Thyroid gland (tissue), 4 donors: Measurements from ENCODE around the gene WFDC11. TPM values are rescaled to one million over a fixed set of nuclear protein-coding genes. Genes with fewer than 3 reads are reported as not detected.
"Not testable (repeated sequence)": the region's sequence is repeated elsewhere in the genome, so short reads cannot be mapped to it uniquely, and the experiment has no call there.

Experiments used
- DNase-seq, 2 donors: peaks; one replicate each; pipeline ENCODE4 v3.0.0-alpha.2; 2019
- H3K27ac ChIP-seq, 3 donors: fragments of 200-600 bp; sonication (generic); 1 replicate in 2 of 3; 2 replicates in 1 of 3; pipeline ENCODE4 v1.5.1; 2016 to 2019; ENCODE audit warnings: mild to moderate bottlenecking in 1 of 3, moderate library complexity in 1 of 3
- H3K27me3 ChIP-seq: fragments of 200-600 bp; sonication (generic); one replicate; pipeline ENCODE4 v1.5.1; 2019
- H3K36me3 ChIP-seq, 2 donors: fragments of 200-600 bp; sonication (generic); one replicate each; pipeline ENCODE4 v1.5.1; 2016 to 2019
- H3K4me1 ChIP-seq, 2 donors: fragments of 200-600 bp; sonication (generic); one replicate each; pipeline ENCODE4 v1.5.1; 2017 to 2019
- H3K4me3 ChIP-seq, 3 donors: fragments of 200-600 bp; sonication (generic); replicated peaks in 1 of 3; 1 replicate in 2 of 3; 2 replicates in 1 of 3; pipeline ENCODE4 v1.5.1; 2016; ENCODE audit warnings: mild to moderate bottlenecking in 1 of 3
- H3K9me3 ChIP-seq: fragments of 200-600 bp; sonication (generic); one replicate; pipeline ENCODE4 v1.5.1; 2017
- POLR2A ChIP-seq, 2 donors: fragments of 450-650 bp; IDR thresholded peaks; one replicate each; pipeline ENCODE4 v1.6.1; 2017; ENCODE audit warnings: antibody characterized with exemption in 2 of 2, mild to moderate bottlenecking in 2 of 2, moderate library complexity in 1 of 2
- WGBS, 2 donors: methylation state at CpG; one replicate each; pipeline ENCODE4 v1.1.5; 2017; 5-methylcytosine and 5-hydroxymethylcytosine counted together
- intact Hi-C: fragments of 100-400 bp; cut with DNase I; formaldehyde crosslinking; loops from one replicate; pipeline ENCODE4 v1.15.1; 2023
- total RNA-seq, 4 donors: library from RNA; depleted of rRNA; stranded (reverse); fragments of >200 nt; gene quantifications; one replicate each; pipeline ENCODE4 v1.2.3, GENCODE V29; 2016
- TF ChIP-seq, protein P1 (sequence below), 6 experiments: fragments of 200-600 bp in 3 of 6; fragments of 450-650 bp in 3 of 6; sonication (generic) in 3 of 6; IDR thresholded peaks; one replicate each; pipeline ENCODE4 v1.5.1; 2016 to 2019; ENCODE audit warnings: antibody characterized with exemption in 6 of 6, mild to moderate bottlenecking in 2 of 6, inconsistent platforms in 1 of 6, moderate library complexity in 1 of 6

The WFDC11 gene
- total RNA-seq, 4 donors from 2014 or later: not detected

DNA sequence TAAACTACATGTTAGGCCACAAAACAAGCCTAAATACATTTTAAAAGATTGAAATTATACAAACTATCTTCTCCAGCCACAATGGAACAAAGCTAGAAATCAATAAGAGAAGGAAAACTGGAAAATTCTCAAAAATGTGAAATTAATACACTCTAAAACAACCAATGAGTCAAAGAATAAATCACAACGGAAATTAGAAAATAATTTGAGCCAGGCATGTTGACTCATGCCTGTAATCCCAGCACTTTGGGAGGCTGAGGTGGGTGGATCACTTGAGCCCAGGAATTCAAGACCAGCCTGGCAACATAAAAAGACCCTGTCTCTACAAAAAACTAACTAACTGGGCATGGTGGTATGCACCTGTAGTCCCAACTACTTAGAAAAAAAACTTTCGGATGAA is 25.5 kb upstream of the WFDC11 start:
- no peak for DNase-seq
- Histone ChIP-seq H3K9me3 (no peaks in the 10 kb centered on the region), H3K4me1 (no peaks in the 10 kb centered on the region), H3K27ac (no peak overlapping the region), H3K4me3 (no peak overlapping the region), H3K27me3 (no peaks in the 10 kb centered on the region), H3K36me3 (no peaks in the 10 kb centered on the region)
- TF ChIP-seq, protein P1, sequence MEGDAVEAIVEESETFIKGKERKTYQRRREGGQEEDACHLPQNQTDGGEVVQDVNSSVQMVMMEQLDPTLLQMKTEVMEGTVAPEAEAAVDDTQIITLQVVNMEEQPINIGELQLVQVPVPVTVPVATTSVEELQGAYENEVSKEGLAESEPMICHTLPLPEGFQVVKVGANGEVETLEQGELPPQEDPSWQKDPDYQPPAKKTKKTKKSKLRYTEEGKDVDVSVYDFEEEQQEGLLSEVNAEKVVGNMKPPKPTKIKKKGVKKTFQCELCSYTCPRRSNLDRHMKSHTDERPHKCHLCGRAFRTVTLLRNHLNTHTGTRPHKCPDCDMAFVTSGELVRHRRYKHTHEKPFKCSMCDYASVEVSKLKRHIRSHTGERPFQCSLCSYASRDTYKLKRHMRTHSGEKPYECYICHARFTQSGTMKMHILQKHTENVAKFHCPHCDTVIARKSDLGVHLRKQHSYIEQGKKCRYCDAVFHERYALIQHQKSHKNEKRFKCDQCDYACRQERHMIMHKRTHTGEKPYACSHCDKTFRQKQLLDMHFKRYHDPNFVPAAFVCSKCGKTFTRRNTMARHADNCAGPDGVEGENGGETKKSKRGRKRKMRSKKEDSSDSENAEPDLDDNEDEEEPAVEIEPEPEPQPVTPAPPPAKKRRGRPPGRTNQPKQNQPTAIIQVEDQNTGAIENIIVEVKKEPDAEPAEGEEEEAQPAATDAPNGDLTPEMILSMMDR (IDR thresholded peaks at IDR 0.05): no peak
- 87 to 88% methylated on average over 2 of the region's 2 CpGs for WGBS, 2 donors
- intact Hi-C loops: no loop called here

DNA sequence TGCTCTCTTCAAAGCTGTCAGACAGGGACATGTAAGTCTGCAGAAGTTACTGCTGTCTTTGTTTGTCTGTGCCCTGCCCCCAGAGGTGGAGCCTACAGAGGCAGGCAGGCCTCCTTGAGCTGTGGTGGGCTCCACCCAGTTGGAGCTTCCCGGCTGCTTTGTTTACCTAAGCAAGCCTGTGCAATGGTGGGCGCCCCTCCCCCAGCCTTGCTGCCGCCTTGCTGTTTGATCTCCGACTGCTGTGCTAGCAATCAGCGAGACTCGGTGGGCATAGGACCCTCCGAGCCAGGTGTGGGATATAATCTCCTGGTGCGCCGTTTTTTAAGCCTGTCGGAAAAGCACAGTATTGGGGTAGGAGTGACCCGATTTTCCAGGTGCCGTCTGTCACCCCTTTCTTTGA is 23.3 kb upstream of the WFDC11 start:
- 87 to 88% methylated on average over 7 to 12 of the region's 12 CpGs for WGBS, 2 donors
- H3K36me3 ChIP-seq, H3K27ac ChIP-seq, H3K4me3 ChIP-seq, H3K9me3 ChIP-seq, H3K27me3 ChIP-seq, H3K4me1 ChIP-seq, DNase-seq, intact Hi-C loops: not testable (repeated sequence)

DNA sequence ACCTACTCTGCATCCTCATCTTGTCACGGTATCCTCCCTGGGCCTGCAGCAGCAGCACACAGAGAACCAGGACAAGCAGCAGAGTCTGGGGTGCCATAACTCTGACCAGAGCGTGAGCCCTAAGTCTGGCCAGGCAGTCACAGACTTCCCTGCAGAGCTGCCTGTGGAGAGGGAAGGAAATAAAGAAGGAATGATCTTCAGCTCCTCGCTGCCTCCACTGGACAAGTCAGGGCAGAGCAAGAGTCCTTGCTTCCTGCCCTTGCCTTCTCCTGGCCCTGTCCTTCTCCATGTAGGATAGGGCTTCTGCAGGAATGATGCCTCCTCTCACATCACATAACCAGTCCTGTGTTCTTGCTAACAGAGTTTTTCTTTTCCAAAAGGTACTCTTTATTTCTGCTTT is 15.9 kb upstream of the WFDC11 start:
- H3K36me3 ChIP-seq: no peaks in the 10 kb centered on the region
- WGBS, 2 donors: 56 to 73% methylated on average over 3 of the region's 3 CpGs
- no peak for DNase-seq
- H3K9me3 ChIP-seq: no peaks in the 10 kb centered on the region
- no peaks in the 10 kb centered on the region for H3K4me1 ChIP-seq
- intact Hi-C loops: no loop called here
- no peaks in the 10 kb centered on the region for H3K27me3 ChIP-seq
- no peak overlapping the region for H3K27ac ChIP-seq
- TF ChIP-seq, protein P1 (IDR thresholded peaks at IDR 0.05): peak in 1 of 6 experiments; percentile 12
- TF ChIP-seq POLR2A (IDR thresholded peaks at IDR 0.05): no peak
- H3K4me3 ChIP-seq: no peak overlapping the region

DNA sequence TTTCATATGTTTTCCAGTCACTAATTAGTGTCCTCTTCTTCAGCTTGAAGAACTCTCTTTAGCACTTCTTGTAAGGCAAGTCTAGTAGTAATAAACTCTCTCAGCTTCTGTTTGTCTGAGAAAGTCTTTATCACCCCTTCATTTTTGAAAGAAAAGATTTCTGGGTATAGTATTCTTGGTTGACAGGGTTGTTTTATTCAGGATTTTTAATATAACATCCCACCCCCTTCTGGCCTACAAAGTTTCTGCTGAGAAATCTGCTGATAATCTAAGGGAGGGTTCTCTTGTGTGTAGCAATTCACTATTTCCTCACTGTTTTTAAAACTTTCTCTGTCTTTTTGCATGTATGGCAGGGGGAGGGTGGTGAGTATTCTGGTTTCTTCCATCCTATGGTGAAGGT is 9.6 kb upstream of the WFDC11 start:
- TF ChIP-seq, protein P1 (IDR thresholded peaks at IDR 0.05): no peak
- no peak for TF ChIP-seq POLR2A (IDR thresholded peaks at IDR 0.05)
- Histone ChIP-seq H3K27ac (no peak overlapping the region), H3K4me1 (no peaks in the 10 kb centered on the region), H3K27me3 (no peaks in the 10 kb centered on the region), H3K9me3 (no peaks in the 10 kb centered on the region), H3K4me3 (no peak overlapping the region), H3K36me3 (no peaks in the 10 kb centered on the region)
- intact Hi-C loops: no loop called here
- DNase-seq: no peak

DNA sequence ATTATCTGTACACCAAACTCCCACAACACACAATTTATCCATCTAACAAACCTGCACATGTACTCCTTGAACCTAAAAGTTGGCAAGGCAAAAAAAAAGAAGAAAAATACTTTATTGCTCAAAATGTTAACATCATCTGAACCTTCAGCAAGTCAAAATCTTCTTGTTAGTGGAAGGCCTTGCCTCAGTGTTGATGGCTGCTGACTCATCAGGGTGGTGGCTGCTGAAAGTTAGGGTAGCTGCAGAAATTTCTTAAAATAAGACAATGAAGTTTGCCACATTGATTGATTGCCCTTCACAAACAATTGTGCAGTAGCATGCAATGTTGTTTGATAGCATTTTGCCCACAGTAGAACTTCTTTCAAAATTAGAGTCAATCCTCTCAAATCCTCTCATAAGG is 2.7 kb upstream of the WFDC11 start:
- no peak for TF ChIP-seq POLR2A (IDR thresholded peaks at IDR 0.05)
- TF ChIP-seq, protein P1 (IDR thresholded peaks at IDR 0.05): no peak
- H3K27ac ChIP-seq: no peak overlapping the region
- H3K4me1 ChIP-seq: no peaks in the 10 kb centered on the region
- intact Hi-C loops: no loop called here
- no peaks in the 10 kb centered on the region for H3K9me3 ChIP-seq
- no peak overlapping the region for H3K4me3 ChIP-seq
- DNase-seq: no peak
- H3K27me3 ChIP-seq: no peaks in the 10 kb centered on the region
- no peaks in the 10 kb centered on the region for H3K36me3 ChIP-seq

DNA sequence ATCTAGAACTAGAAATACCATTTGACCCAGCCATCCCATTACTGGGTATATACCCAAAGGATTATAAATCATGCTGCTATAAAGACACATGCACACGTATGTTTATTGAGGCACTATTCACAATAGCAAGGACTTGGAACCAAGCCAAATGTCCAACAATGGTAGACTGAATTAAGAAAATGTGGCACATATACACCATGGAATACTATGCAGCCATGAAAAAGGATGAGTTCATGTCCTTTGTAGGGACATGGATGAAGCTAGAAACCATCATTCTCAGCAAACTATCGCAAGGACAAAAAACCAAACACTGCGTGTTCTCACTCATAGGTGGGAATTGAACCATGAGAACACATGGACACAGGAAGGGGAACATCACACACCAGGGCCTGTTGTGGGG is 13.0 kb downstream of the WFDC11 start:
- intact Hi-C loops: not testable (repeated sequence)
- 71 to 86% methylated on average over 2 to 3 of the region's 3 CpGs for WGBS, 2 donors

DNA sequence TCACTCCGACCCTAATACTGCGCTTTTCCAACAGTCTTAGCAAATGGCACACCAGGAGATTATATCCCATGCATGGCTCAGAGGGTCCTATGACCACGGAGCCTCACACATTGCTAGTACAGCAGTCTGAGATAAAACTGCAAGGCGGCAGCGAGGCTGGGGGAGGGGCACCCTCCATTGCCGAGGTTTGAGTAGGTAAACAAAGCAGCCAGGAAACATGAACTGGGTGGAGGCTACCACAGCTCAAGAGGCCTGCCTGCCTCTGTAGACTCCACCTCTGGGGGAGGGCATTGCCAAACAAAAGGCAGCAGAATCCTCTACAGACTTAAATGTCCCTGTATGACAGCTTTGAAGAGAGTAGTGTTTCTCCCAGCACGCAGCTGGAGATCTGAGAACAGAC is 18.3 kb downstream of the WFDC11 start:
- H3K27me3 ChIP-seq, H3K36me3 ChIP-seq, H3K27ac ChIP-seq, intact Hi-C loops, H3K4me1 ChIP-seq, H3K4me3 ChIP-seq, H3K9me3 ChIP-seq, DNase-seq: not testable (repeated sequence)
- 79% methylated on average over 7 of the region's 7 CpGs for WGBS, 2 donors

More for the DNA sequence above, 13.0 kb downstream of the WFDC11 start:
- not testable (repeated sequence) for H3K4me3 ChIP-seq, H3K27me3 ChIP-seq, H3K4me1 ChIP-seq, DNase-seq, H3K9me3 ChIP-seq, H3K27ac ChIP-seq, H3K36me3 ChIP-seq
